HEK293 (cell line): ENCODE data around the gene CKS2.

Experiments used
- CTCF ChIP-seq: fragments of 450-650 bp; formaldehyde crosslinking; IDR thresholded peaks from 2 replicates; pipeline ENCODE4 v1.5.1; 2016; ENCODE audit warnings: missing biosample characterization, missing genetic modification characterization
- ZBTB7A ChIP-seq: fragments of 450-650 bp; formaldehyde crosslinking; IDR thresholded peaks from 2 replicates; pipeline ENCODE4 v1.5.1; 2016; ENCODE audit warnings: low read depth, missing biosample characterization, missing genetic modification characterization

GRCh38 chr9:89277454-89277853, 33.5 kb upstream of the CKS2 start:
- TF ChIP-seq CTCF (tag by site-specific recombination) (no peak), ZBTB7A (tag by site-specific recombination) (no peak)
